HEK293 (cell line): Measurements from ENCODE around the gene CCBE1.

Source experiments
- CTCF ChIA-PET: fragments of 350-600 bp; formaldehyde crosslinking; extraction: SDS; loops from one replicate; lab custom pipeline; 2021; ENCODE audit warnings: antibody characterized with exemption; lab: Yijun Ruan, JAX
- POLR2A ChIA-PET: fragments of 300-600 bp; formaldehyde crosslinking; extraction: SDS; loops from one replicate; lab custom pipeline; 2020; ENCODE audit warnings: antibody characterized with exemption, inconsistent platforms; lab: Yijun Ruan, JAX
- H3K27ac ChIP-seq: fragments of 200-500 bp; sonication (Bioruptor generic); 2 replicates; pipeline ENCODE4 v1.5.1; 2014; ENCODE audit warnings: low read depth, low read length, control low read depth, inconsistent platforms; ENCODE audit errors: extremely low read depth
- H3K36me3 ChIP-seq, 2 experiments: fragments of 200-500 bp in 1 of 2; sonication (Bioruptor generic) in 1 of 2; 1 replicate in 1 of 2; 2 replicates in 1 of 2; pipeline ENCODE4 v1.5.1; 2014 to 2017; ENCODE audit warnings: inconsistent platforms in 2 of 2, low read length in 2 of 2; ENCODE audit not compliant: control insufficient read depth in 2 of 2, insufficient read depth in 1 of 2
- H3K4me1 ChIP-seq: fragments of 200-500 bp; sonication (Bioruptor generic); 2 replicates; pipeline ENCODE4 v1.5.1; 2014; ENCODE audit warnings: mild to moderate bottlenecking, low read length, inconsistent platforms; ENCODE audit not compliant: control insufficient read depth, insufficient read depth
- H3K4me3 ChIP-seq: 2 replicates; pipeline ENCODE4 v1.5.1; 2011; ENCODE audit warnings: low read depth, mild to moderate bottlenecking, control low read depth, low read length, moderate library complexity
- H3K9me3 ChIP-seq: fragments of 200-500 bp; sonication (Bioruptor generic); 2 replicates; pipeline ENCODE4 v1.5.1; 2014; ENCODE audit warnings: low read depth, low read length, inconsistent platforms; ENCODE audit not compliant: control insufficient read depth, insufficient read depth
- BCL11A ChIP-seq: fragments of 450-650 bp; formaldehyde crosslinking; IDR thresholded peaks from 2 replicates; pipeline ENCODE4 v1.5.1; 2016; ENCODE audit warnings: low read depth, missing biosample characterization, missing genetic modification characterization
- GFI1B ChIP-seq: fragments of 450-650 bp; formaldehyde crosslinking; IDR thresholded peaks from 2 replicates; pipeline ENCODE4 v1.5.1; 2016; ENCODE audit warnings: missing biosample characterization, missing genetic modification characterization
- GLIS1 ChIP-seq: fragments of 450-650 bp; formaldehyde crosslinking; IDR thresholded peaks from 2 replicates; pipeline ENCODE4 v1.5.1; 2016; ENCODE audit warnings: missing biosample characterization, missing genetic modification characterization
- KLF9 ChIP-seq: fragments of 450-650 bp; formaldehyde crosslinking; IDR thresholded peaks from 2 replicates; pipeline ENCODE4 v1.5.1; 2016; ENCODE audit warnings: missing biosample characterization, missing genetic modification characterization, low read depth
- OVOL3 ChIP-seq: fragments of 450-650 bp; formaldehyde crosslinking; IDR thresholded peaks from 2 replicates; pipeline ENCODE4 v1.5.1; 2016; ENCODE audit warnings: missing biosample characterization, missing genetic modification characterization
- ZBTB1 ChIP-seq: fragments of 450-650 bp; formaldehyde crosslinking; IDR thresholded peaks from 2 replicates; pipeline ENCODE4 v1.5.1; 2016; ENCODE audit warnings: missing biosample characterization, missing genetic modification characterization
- ZBTB7A ChIP-seq: fragments of 450-650 bp; formaldehyde crosslinking; IDR thresholded peaks from 2 replicates; pipeline ENCODE4 v1.5.1; 2016; ENCODE audit warnings: low read depth, missing biosample characterization, missing genetic modification characterization
- ZFHX2 ChIP-seq: fragments of 450-650 bp; formaldehyde crosslinking; conservative IDR thresholded peaks from 2 replicates; pipeline ENCODE4 v1.5.1; 2016; ENCODE audit warnings: missing biosample characterization, missing genetic modification characterization
- ZFP3 ChIP-seq: fragments of 450-650 bp; formaldehyde crosslinking; IDR thresholded peaks from 2 replicates; pipeline ENCODE4 v1.5.1; 2016; ENCODE audit warnings: low read depth, missing biosample characterization, missing genetic modification characterization
- ZFP69B ChIP-seq: fragments of 450-650 bp; formaldehyde crosslinking; IDR thresholded peaks from 2 replicates; pipeline ENCODE4 v1.5.1; 2016; ENCODE audit warnings: missing biosample characterization, missing genetic modification characterization
- ZNF133 ChIP-seq: fragments of 450-650 bp; formaldehyde crosslinking; IDR thresholded peaks from 2 replicates; pipeline ENCODE4 v1.5.1; 2016; ENCODE audit warnings: missing biosample characterization, missing genetic modification characterization
- ZNF140 ChIP-seq: fragments of 450-650 bp; formaldehyde crosslinking; IDR thresholded peaks from 2 replicates; pipeline ENCODE4 v1.5.1; 2016; ENCODE audit warnings: missing biosample characterization, missing genetic modification characterization
- ZNF155 ChIP-seq: fragments of 450-650 bp; formaldehyde crosslinking; IDR thresholded peaks from 2 replicates; pipeline ENCODE4 v1.5.1; 2016; ENCODE audit warnings: missing biosample characterization, missing genetic modification characterization
- ZNF169 ChIP-seq: fragments of 450-650 bp; formaldehyde crosslinking; IDR thresholded peaks from 2 replicates; pipeline ENCODE4 v1.5.1; 2016; ENCODE audit warnings: missing biosample characterization, missing genetic modification characterization
- ZNF211 ChIP-seq: fragments of 450-650 bp; formaldehyde crosslinking; IDR thresholded peaks from 2 replicates; pipeline ENCODE4 v1.5.1; 2016; ENCODE audit warnings: low read depth, missing biosample characterization, missing genetic modification characterization
- ZNF223 ChIP-seq: fragments of 450-650 bp; formaldehyde crosslinking; IDR thresholded peaks from 2 replicates; pipeline ENCODE4 v1.5.1; 2016; ENCODE audit warnings: missing biosample characterization, missing genetic modification characterization
- ZNF433 ChIP-seq: fragments of 450-650 bp; formaldehyde crosslinking; IDR thresholded peaks from 2 replicates; pipeline ENCODE4 v1.5.1; 2016; ENCODE audit warnings: missing biosample characterization, missing genetic modification characterization, low read depth
- ZNF501 ChIP-seq: fragments of 450-650 bp; formaldehyde crosslinking; IDR thresholded peaks from 2 replicates; pipeline ENCODE4 v1.5.1; 2016; ENCODE audit warnings: missing biosample characterization, missing genetic modification characterization
- ZNF558 ChIP-seq: fragments of 450-650 bp; formaldehyde crosslinking; IDR thresholded peaks from 2 replicates; pipeline ENCODE4 v1.5.1; 2016; ENCODE audit warnings: missing biosample characterization, missing genetic modification characterization
- ZNF571 ChIP-seq: fragments of 450-650 bp; formaldehyde crosslinking; IDR thresholded peaks from 2 replicates; pipeline ENCODE4 v1.5.0; 2017; ENCODE audit warnings: missing biosample characterization, missing genetic modification characterization
- ZNF692 ChIP-seq: fragments of 450-650 bp; formaldehyde crosslinking; IDR thresholded peaks from 2 replicates; pipeline ENCODE4 v1.5.1; 2016; ENCODE audit warnings: missing biosample characterization, missing genetic modification characterization
- ZNF785 ChIP-seq: fragments of 450-650 bp; formaldehyde crosslinking; IDR thresholded peaks from 2 replicates; pipeline ENCODE4 v1.5.1; 2016; ENCODE audit warnings: missing biosample characterization, missing genetic modification characterization
- TF ChIP-seq, protein P1 (sequence below): fragments of 450-650 bp; formaldehyde crosslinking; IDR thresholded peaks from 2 replicates; pipeline ENCODE4 v1.5.1; 2016; ENCODE audit warnings: missing biosample characterization, missing genetic modification characterization

CCBE1 gene

DNA sequence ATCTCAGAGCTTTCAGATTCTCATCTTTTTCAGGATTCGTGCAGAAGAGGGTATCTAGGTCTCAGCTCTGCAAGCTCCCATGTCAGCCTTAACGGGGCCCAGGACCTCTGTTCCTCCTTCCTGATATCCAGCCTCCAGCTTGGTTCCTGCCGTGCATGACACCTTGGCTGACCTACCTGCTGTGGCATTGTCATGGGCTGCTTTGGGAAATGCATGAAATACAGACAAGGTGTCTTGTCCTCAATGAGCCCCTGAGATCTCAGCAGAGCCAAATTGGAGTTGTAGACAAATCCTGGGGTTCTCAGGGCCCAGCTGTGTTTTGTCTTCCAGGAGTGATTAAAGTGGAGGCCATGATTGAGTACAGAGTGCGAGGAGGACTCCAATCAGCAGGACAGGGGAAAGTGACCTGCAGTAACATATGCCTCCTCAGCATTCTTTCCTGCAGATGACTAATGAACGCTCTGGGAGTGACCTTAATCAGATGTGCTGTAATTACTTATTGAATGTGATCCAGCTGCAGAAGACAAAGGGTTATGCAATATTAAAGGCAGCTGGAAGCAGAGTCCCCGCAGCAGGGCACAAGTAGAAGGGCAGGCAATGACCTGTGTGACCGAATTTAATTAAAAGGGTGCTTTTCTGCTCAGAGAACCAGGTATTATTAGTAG is 141.1 kb downstream of the CCBE1 start:
- Histone ChIP-seq H3K9me3 (no peaks in the 10 kb centered on the region), H3K4me1 (no peaks in the 10 kb centered on the region), H3K27ac (no peak overlapping the region), H3K36me3 (no peaks in the 10 kb centered on the region), H3K4me3 (no peak overlapping the region)
- ChIA-PET CTCF (interaction anchor here (0.6 to 1.1 kb wide), 2 partner anchors 9 to 97 kb away, joined by 3 read pairs; no protein-coding TSS in a partner anchor), POLR2A (no interaction called here)
- TF ChIP-seq BCL11A (tag by site-specific recombination) (no peak), ZFHX2 (tag by site-specific recombination) (no peak), ZNF692 (no peak), ZFP3 (no peak), GFI1B (tag by site-specific recombination) (no peak), OVOL3 (tag by site-specific recombination) (no peak), GLIS1 (tag by site-specific recombination) (no peak), ZNF558 (no peak), ZNF223 (tag by site-specific recombination) (no peak), ZNF155 (no peak), ZNF169 (tag by site-specific recombination) (no peak), ZBTB7A (no peak), ZNF140 (no peak)
- TF ChIP-seq, protein P1, sequence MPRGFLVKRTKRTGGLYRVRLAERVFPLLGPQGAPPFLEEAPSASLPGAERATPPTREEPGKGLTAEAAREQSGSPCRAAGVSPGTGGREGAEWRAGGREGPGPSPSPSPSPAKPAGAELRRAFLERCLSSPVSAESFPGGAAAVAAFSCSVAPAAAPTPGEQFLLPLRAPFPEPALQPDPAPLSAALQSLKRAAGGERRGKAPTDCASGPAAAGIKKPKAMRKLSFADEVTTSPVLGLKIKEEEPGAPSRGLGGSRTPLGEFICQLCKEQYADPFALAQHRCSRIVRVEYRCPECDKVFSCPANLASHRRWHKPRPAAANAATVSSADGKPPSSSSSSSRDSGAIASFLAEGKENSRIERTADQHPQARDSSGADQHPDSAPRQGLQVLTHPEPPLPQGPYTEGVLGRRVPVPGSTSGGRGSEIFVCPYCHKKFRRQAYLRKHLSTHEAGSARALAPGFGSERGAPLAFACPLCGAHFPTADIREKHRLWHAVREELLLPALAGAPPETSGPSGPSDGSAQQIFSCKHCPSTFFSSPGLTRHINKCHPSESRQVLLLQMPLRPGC (tag by site-specific recombination): no peak

- CTCF ChIA-PET: interaction anchor here (0.7 to 1.1 kb wide), 3 partner anchors 35 to 78 kb away, joined by 3 read pairs; no protein-coding TSS in a partner anchor
- POLR2A ChIA-PET: no interaction called here
- H3K36me3 ChIP-seq: no peaks in the 10 kb centered on the region
- no peak overlapping the region for H3K4me3 ChIP-seq
- no peak overlapping the region for H3K27ac ChIP-seq
- no peak for TF ChIP-seq ZNF785
- TF ChIP-seq ZNF433: no peak
- no peak for TF ChIP-seq ZNF211 (tag by site-specific recombination)
- TF ChIP-seq ZNF571 (tag by site-specific recombination): no peak
- no peak for TF ChIP-seq ZNF501 (tag by site-specific recombination)
- TF ChIP-seq ZNF133 (tag by site-specific recombination): no peak
- TF ChIP-seq ZBTB1 (tag by site-specific recombination): no peak
- no peak for TF ChIP-seq ZFP69B (tag by site-specific recombination)
- TF ChIP-seq KLF9 (tag by site-specific recombination): no peak
- H3K4me1 ChIP-seq: no peaks in the 10 kb centered on the region
- no peaks in the 10 kb centered on the region for H3K9me3 ChIP-seq
Observed at GRCh38 chr18:59554796-59555335, 142.4 kb downstream of the CCBE1 start.
